ENCODE results near the gene PLK4.

DNA sequence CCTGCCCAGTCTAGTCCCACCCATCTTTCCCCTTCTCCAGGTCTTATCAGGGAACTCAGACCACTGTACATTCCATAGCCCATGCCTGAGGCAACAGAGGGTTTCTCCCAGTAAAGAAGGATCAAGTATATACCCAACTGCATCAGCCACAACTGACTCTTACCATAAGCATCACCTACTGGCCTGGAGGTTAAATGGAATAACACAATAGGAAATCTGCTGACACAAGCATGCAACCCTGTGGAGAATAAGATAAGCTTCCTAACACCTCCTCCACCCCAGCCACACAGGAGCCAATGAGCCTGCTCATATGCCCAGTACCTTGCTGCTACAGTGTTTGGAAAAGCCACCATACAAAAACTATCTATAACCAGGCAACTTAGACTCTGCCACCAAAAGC, 34.6 kb upstream of the PLK4 start:
- TF ChIP-seq, protein P1, sequence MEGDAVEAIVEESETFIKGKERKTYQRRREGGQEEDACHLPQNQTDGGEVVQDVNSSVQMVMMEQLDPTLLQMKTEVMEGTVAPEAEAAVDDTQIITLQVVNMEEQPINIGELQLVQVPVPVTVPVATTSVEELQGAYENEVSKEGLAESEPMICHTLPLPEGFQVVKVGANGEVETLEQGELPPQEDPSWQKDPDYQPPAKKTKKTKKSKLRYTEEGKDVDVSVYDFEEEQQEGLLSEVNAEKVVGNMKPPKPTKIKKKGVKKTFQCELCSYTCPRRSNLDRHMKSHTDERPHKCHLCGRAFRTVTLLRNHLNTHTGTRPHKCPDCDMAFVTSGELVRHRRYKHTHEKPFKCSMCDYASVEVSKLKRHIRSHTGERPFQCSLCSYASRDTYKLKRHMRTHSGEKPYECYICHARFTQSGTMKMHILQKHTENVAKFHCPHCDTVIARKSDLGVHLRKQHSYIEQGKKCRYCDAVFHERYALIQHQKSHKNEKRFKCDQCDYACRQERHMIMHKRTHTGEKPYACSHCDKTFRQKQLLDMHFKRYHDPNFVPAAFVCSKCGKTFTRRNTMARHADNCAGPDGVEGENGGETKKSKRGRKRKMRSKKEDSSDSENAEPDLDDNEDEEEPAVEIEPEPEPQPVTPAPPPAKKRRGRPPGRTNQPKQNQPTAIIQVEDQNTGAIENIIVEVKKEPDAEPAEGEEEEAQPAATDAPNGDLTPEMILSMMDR (IDR thresholded peaks at IDR 0.05), result no peak
- TF ChIP-seq POLR2A (IDR thresholded peaks at IDR 0.05), result no peak
